CD4-positive, alpha-beta T cell treated with Interleukin-17A for 4 hours (primary cell): Measurements from ENCODE around the gene FANCG.

ENCODE experiments used
- DNase-seq: peaks from one replicate; pipeline ENCODE4 v3.0.0-alpha.2; 2020; ENCODE audit warnings: mixed read lengths

The FANCG gene

GRCh38 chr9:35079426-35080341, at the start of gene FANCG:
Gene FANCG, minus strand, starts transcription at chr9:35079942. Its CDS starts 418 bp downstream, at chr9:35079524.
- DNase-seq = peak; percentile 85

DNA sequence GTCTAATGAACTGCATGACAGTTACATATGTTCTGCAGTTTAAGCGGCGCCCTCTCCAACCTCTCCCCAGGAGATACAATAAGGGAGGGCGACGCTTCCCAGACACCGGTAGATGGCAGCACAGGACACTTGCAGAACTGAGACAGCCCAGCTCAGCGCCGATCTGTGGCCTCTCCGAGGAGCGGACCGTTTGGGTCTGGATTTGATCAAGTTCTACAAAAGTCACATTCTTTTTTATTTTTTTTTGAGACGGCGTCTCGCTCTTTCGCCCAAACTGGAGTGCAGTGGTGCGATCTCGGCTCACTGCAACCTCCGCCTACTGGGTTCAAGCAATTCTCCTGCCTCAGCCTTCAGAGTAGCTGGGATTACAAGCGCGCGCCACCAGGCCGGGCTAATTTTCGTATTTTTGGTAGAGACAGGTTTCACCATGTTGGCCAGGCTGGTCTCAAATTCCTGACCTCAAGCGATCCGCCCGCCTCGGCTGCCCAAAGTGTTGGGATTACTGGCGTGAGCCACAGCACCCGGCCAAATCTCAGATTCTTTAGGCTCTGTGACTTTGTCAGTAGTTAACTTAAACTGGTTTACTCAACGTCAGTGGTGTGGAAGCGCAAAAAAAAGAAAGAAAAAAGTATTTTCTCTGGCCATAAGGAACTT, 37.3 kb upstream of the FANCG start:
- peak; percentile 94 for DNase-seq

DNA sequence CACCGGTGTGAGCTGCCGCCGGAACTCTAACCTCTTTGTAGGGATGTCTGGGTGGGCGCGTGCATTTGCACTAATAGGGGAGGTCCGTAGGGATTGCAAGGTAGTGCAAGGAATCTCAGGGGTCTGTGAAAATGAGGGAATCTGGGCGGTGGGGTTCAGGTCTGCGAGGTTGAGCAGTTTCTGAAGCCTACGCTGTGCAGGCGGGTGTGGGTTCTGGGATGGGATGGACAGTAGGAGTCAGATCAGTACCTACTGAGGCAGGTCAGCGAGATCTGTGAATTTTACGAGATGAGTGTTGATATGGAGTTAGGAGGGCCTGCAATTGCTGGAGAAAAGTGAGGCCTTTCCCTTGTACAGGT, 36.8 kb upstream of the FANCG start:
- no peak for DNase-seq

GRCh38 chr9:35115680-35116538, 36.2 kb upstream of the FANCG start, which contains the start of gene ATOSB:
Gene ATOSB, minus strand, starts transcription at chr9:35115862. Its CDS starts 7,588 bp downstream, at chr9:35108274.
- DNase-seq = peak; percentile 96

- DNase-seq = peak; percentile 43
Measured at GRCh38 chr9:35114840-35115628, 35.3 kb upstream of the FANCG start.

GRCh38 chr9:35114113-35114839, 34.5 kb upstream of the FANCG start:
- peak; percentile 87 for DNase-seq

DNA sequence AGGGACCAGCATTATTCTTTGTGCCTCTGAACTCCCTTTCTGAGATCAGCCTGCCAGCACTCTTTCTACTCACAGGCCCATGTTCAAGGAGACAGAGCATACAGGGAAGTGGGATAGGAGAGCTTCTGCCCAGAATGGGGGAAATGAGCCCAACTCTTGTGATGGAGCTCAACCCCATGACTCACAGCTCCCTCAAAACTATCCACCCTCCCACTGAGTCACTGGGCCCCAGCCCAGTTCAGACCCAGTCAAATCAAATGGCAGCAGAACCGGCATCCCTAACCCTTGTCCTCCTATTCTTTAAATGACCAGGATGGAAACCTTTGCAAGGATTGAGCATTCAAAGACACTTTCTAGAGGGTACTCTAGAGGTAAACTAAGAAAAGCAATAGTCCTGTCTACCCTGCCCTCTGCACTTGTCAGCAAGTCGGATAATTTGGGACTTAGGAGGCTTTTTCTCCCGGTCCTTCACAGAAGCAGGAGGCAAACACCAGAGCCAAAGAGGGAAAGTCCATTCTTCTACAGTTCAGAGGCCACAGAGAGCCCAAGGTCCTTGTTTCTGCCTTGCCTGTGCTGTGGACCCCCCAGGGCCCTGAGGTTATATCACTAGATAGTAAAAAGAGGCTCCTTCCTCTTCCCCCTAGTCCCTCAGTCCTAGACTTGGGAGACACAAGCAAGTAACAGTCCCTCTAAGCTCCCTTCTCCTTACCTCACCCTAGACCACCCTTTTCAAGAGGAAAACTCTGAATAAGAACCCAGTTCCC, 32.7 kb upstream of the FANCG start:
- DNase-seq = peak; percentile 54

- DNase-seq = peak; percentile 98
Measured at GRCh38 chr9:35111001-35111933, 31.5 kb upstream of the FANCG start.

GRCh38 chr9:35110327-35110761, 30.6 kb upstream of the FANCG start:
- DNase-seq = peak; percentile 30

DNA sequence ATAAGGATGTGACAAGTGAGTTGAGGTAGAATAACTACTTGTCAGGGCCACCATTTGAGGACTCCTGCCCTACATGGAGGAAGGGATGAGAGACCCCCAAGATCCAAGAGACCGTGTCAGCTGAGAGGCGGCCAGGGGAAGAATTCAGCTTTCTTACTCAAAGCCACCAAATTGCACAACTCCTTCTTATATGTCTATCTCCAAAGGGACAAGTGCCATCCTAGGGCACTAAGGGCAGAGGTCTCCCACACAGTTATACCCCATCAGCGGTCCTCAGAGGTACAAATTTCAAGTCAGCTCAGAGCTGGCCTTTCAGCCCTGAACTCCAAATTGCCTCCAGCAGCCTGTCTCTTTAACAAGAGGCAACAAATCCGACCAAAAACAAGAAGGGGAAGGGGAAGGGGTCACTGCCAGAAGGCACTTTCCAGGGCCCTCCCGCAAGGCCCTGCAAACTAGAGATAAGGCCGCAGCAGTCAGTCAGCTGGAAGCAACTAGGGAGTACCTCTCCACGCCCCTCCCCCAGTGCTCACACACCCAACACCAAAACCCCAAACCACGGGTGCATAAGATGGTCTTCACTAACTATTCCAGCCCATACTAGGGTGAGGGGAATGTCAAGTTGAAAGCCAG, 29.3 kb upstream of the FANCG start:
- no peak for DNase-seq

DNA sequence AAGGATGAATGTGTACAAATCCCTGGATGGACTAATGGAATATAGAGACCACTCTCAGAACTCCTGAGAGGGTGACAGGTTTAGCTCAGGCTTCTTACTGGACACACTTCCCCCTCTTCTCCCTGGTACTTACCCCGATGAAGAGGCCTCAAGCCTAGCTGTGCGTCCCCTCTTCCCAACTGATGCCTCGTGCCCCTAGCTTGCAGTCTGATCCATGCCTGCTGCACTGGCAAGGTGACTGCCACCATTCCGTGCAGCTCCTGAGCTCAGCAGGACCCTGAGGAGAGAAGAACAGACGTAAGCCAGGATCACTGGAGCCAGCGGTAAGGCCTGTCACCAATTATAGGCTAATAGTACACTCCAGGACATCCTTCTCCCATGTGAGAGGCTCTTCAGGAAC, 28.7 kb upstream of the FANCG start:
- no peak for DNase-seq

DNA sequence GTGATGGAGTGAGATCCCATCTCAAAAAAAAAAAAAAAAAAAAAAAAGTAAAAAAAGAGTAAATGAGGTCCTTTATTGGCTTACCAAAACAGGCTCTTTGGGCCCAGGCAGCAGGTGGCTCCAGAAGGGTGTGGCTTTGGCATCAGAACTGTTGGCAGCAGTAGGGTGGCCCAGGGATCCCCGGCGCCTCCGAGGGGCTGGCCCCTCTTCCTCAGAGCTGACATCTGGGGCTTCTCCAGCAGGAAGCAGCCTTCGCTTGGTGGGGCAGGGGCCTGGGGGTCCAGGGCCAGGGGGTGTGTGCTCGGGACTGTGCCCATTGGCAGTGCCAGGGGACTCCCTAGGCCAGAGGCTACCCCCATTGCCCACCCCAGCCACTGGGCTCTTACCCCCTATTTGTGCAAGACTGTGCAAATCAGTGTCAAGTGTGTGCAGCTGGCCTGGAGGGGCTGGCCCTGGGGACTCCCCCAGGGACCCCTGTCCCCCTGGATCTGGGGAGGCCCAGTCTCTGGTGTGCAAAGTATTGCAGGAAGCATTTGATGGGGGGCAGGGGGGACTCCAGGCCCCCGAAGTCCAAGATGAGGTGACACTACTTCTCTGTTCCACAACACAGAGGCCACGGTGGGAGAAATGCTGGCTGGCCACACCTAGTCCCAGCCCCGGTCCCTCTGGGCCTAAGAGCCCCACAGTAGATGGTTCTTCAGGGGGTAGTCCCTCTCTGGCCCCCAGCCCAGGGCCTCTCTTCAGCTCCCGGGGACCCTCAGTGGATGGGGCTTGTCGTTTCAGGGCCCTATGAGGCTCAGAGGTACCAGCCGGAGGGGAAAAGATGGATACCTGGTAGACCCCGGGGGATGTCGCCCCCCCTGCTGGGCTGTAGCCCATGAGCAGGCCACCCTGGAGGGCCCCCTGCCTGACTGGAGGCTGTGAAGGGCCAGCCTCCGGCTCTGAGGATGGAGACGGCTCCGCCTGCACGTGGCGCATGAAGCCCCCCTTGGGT, 27.9 kb upstream of the FANCG start:
- DNase-seq = no peak

DNA sequence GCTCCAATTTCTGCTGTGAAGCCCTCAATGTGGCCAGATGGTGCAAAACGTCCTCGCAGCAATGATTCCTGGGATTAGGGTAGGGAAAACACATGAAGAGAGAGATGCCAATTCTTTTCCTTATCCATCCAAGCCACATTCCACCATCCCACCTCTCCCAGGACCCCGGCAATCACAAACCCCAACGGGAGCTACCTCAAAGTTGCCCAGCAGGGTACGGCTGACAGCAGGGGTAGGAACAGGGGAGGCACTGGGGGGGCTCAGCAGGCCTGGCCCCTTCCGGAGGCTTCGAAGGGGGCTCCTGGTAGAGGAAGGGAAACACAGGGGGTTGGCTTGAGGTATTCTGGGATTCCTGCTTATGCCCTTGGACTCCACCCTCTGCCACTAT, 26.6 kb upstream of the FANCG start:
- no peak for DNase-seq

DNA sequence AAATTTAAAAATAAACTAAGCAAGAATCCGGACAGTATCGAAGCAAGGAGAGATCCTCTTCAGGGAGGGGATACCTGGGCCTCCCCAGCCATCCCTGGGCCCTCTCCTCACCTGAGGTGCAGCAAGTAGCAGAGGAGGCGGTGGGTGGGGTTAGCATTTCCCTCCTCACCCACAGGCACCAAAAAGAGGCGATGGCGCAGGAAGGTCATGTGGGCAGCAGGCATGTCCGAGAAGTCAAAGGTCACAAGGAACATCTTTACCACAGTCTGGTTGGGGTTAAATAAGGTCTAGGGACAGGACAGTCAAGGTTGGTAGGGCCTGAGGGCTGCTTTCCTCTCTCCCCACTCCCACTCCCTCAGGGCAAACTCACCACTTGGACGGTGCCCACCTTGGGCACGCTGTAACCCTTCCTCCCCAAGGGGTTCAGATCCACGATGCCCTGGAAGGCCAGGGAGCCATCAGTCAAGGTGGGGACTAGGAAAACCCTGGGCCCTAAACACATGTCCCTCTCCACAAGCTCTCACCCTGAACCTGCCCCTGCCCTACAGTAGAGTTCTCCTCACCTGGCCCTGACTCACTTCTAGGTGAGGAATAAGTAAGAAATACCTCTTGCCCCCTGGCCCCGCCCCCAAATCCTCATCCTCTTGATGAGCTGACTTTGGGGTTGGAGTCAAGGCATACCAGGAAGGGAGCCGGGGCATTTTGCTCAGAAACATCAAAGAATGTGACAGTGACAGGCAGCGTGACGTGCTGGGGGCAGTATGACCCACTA, 26.0 kb upstream of the FANCG start:
- DNase-seq = no peak

- DNase-seq = no peak
Measured at GRCh38 chr9:35105126-35105525, 25.4 kb upstream of the FANCG start.

GRCh38 chr9:35104586-35104985, 24.8 kb upstream of the FANCG start:
- DNase-seq = no peak

DNA sequence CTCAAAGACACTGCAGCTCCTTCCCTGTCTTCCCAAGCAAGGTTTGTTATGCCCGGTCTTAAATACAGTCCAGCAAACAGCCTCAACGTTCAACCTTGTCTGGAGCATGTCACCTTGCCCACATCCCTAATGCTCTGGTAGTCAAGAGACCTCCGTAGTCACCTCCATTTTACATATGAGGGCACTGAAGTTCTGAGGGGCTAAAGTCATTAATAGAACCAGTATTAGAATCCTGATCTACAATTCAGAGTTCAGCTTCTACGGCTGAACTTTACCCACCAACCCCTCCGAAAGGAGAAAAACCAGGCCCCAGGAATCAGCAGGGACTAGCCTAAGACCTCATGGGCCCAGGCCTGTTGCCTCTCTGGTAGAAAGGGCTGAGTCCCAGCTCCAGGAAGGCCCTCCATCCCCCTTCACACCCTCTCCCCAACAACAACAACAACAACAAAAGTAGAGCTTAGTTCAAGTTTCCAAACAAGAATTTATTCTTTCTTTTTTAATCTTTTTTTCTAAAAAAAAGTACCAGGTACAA, 24.0 kb upstream of the FANCG start:
- DNase-seq = no peak
